Endothelial cell of hepatic sinusoid (primary cell): Measurements from ENCODE around the gene ZBTB42.

ENCODE experiments used
- in situ Hi-C: cut with HindIII; loops from 2 replicates; pipeline ENCODE4 v1.10.0; 2017; ENCODE audit warnings: low sequenced_read_pairs

The ZBTB42 gene

GRCh38 chr14:104793703-104793959 lies 7.3 kb upstream of the ZBTB42 start:
- in situ Hi-C loops: no loop called here

- in situ Hi-C loops: no loop called here
Observed at GRCh38 chr14:104794099-104794498, 6.8 kb upstream of the ZBTB42 start.

- in situ Hi-C loops: no loop called here
Observed at GRCh38 chr14:104794631-104794992, 6.3 kb upstream of the ZBTB42 start.

- in situ Hi-C loops: no loop called here
Observed at GRCh38 chr14:104794993-104795780, 5.7 kb upstream of the ZBTB42 start, which contains the start of gene AKT1. Gene AKT1 (minus strand): TSS chr14:104795748. CDS start chr14:104792643, 3,105 bp downstream.

- in situ Hi-C loops: no loop called here
Observed at GRCh38 chr14:104795781-104796686, 4.9 kb upstream of the ZBTB42 start.

GRCh38 chr14:104796687-104797081 lies 4.2 kb upstream of the ZBTB42 start:
- in situ Hi-C loops: no loop called here

GRCh38 chr14:104797115-104798044 lies 3.5 kb upstream of the ZBTB42 start:
- in situ Hi-C loops: no loop called here

GRCh38 chr14:104798300-104799243 lies 2.3 kb upstream of the ZBTB42 start:
- in situ Hi-C loops: no loop called here

GRCh38 chr14:104799244-104800014 lies 1.5 kb upstream of the ZBTB42 start:
- in situ Hi-C loops: no loop called here

- in situ Hi-C loops: no loop called here
Observed at GRCh38 chr14:104800015-104800770, 708 bp upstream of the ZBTB42 start.

GRCh38 chr14:104801520-104802393 lies 856 bp downstream of the ZBTB42 start:
- in situ Hi-C loops: no loop called here

- in situ Hi-C loops: no loop called here
Observed at GRCh38 chr14:104802394-104803184, 1.7 kb downstream of the ZBTB42 start.

- in situ Hi-C loops: no loop called here
Observed at GRCh38 chr14:104803280-104803911, 2.5 kb downstream of the ZBTB42 start.

- in situ Hi-C loops: no loop called here
Observed at GRCh38 chr14:104803912-104804410, 3.1 kb downstream of the ZBTB42 start.

GRCh38 chr14:104804481-104805325 lies 3.8 kb downstream of the ZBTB42 start:
- in situ Hi-C loops: no loop called here
